Endothelial cell of umbilical vein (primary cell): ENCODE data around the gene FBXO2.

Experiments
- CTCF ChIP-seq, 2 donors: IDR thresholded peaks; 1 replicate in 1 of 2; 2 replicates in 1 of 2; pipeline ENCODE4 v1.5.1; 2011; ENCODE audit warnings: low read length in 2 of 2, mild to moderate bottlenecking in 2 of 2, moderate library complexity in 2 of 2, control low read depth in 1 of 2, inconsistent platforms in 1 of 2, low read depth in 1 of 2; ENCODE audit not compliant: insufficient read depth in 1 of 2; ENCODE audit errors: extremely low read depth in 1 of 2
- EZH2 ChIP-seq: IDR thresholded peaks from 2 replicates; pipeline ENCODE4 v1.6.1; 2012; ENCODE audit warnings: borderline replicate concordance, low read depth, mild to moderate bottlenecking, moderate library complexity, low read length, inconsistent platforms; ENCODE audit not compliant: severe bottlenecking
- FOS ChIP-seq: IDR thresholded peaks from 2 replicates; pipeline ENCODE4 v1.6.1; 2011; ENCODE audit warnings: mild to moderate bottlenecking, low read length, moderate library complexity, borderline replicate concordance; ENCODE audit not compliant: insufficient read depth
- JUN ChIP-seq: IDR thresholded peaks from 2 replicates; pipeline ENCODE4 v1.6.1; 2011; ENCODE audit warnings: borderline replicate concordance, low read depth; ENCODE audit not compliant: insufficient read length, insufficient read depth
- MYC ChIP-seq: IDR thresholded peaks from one replicate; pipeline ENCODE4 v1.6.1; 2011; ENCODE audit warnings: mild to moderate bottlenecking, low read depth, low read length
- POLR2A ChIP-seq: IDR thresholded peaks from 2 replicates; pipeline ENCODE4 v1.6.1; 2012; ENCODE audit warnings: low read depth, mild to moderate bottlenecking, control low read depth, low read length
- POLR2AphosphoS5 ChIP-seq: IDR thresholded peaks from 2 replicates; pipeline ENCODE4 v1.6.1; 2012; ENCODE audit warnings: low read depth, mild to moderate bottlenecking, control low read depth, low read length, moderate library complexity; ENCODE audit not compliant: insufficient read depth

- TF ChIP-seq POLR2AphosphoS5, result no peak
- no peak for TF ChIP-seq CTCF (IDR thresholded peaks at IDR 0.05; ENCODE audit: extremely low read depth in 1 of 2, insufficient read depth in 1 of 2, low read depth in 1 of 2, low read length in 2 of 2)
- TF ChIP-seq POLR2A, result no peak
- TF ChIP-seq EZH2, result no peak
- no peak for TF ChIP-seq JUN
- no peak for TF ChIP-seq FOS
- no peak for TF ChIP-seq MYC
Observed at GRCh38 chr1:11649624-11650330, 4.5 kb downstream of the FBXO2 start.
